AG08396 (cell line): ENCODE measurements around the gene MYH9.

Experiments
- DNase-seq: peaks from one replicate; pipeline ENCODE4 v3.0.0; 2012; ENCODE audit warnings: low spot score, mixed read lengths

MYH9 gene

GRCh38 chr22:36386351-36386899 lies 1.3 kb downstream of the MYH9 start:
- DNase-seq, result no peak

GRCh38 chr22:36385491-36386350 lies 2.0 kb downstream of the MYH9 start:
- no peak for DNase-seq

- DNase-seq, result no peak
These were observed 2.8 kb downstream of the MYH9 start for GRCh38 chr22:36384766-36385481.

- no peak for DNase-seq
These were observed 4.6 kb downstream of the MYH9 start for GRCh38 chr22:36383110-36383581.

- no peak for DNase-seq
These were observed 6.1 kb downstream of the MYH9 start for GRCh38 chr22:36381513-36382128.

GRCh38 chr22:36379593-36380361 lies 8.0 kb downstream of the MYH9 start:
- no peak for DNase-seq

- DNase-seq, result no peak
These were observed 8.9 kb downstream of the MYH9 start for GRCh38 chr22:36378869-36379217.

GRCh38 chr22:36378080-36378868 lies 9.5 kb downstream of the MYH9 start:
- no peak for DNase-seq

- no peak for DNase-seq
These were observed 10.6 kb downstream of the MYH9 start for GRCh38 chr22:36377022-36377631.

- DNase-seq, result no peak
These were observed 11.5 kb downstream of the MYH9 start for GRCh38 chr22:36376265-36376664.

- no peak for DNase-seq
These were observed 12.4 kb downstream of the MYH9 start for GRCh38 chr22:36375071-36375980.

GRCh38 chr22:36374603-36375024 lies 13.2 kb downstream of the MYH9 start:
- no peak for DNase-seq

GRCh38 chr22:36373258-36373579 lies 14.5 kb downstream of the MYH9 start:
- no peak for DNase-seq

GRCh38 chr22:36371920-36372319 lies 15.8 kb downstream of the MYH9 start:
- DNase-seq, result no peak

- no peak for DNase-seq
These were observed 17.6 kb downstream of the MYH9 start for GRCh38 chr22:36369922-36370791.

GRCh38 chr22:36369004-36369921 lies 18.5 kb downstream of the MYH9 start:
- DNase-seq, result no peak

- peak; percentile 64 for DNase-seq
These were observed 19.3 kb downstream of the MYH9 start for GRCh38 chr22:36368359-36368983.
